ENCODE results near the gene GGCX.

Gene GGCX

DNA sequence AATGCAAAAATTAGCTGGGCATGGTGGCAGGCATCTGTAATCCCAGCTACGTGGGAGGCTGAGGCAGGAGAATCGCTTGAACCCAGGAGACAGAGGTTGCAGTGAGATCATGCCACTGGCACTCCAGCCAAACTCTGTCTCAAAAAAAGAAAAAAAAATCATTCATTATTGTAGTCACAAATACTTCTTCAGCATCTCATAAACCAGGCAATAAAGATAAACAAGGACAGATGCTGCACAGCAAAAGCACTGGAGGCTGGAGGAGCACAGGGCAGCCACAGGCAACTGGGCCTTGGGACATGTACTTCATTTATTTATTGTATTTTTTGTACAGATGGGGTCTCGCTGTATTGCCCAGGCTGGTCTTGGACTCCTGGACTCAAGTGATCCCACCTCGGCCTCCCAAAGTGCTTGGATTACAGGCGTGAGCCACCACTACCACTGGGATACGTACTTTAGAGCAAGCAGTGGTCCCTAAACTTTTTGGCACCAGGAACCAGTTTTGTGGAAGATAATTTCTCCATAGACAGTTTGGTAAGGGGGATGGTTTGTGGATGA, 39.1 kb downstream of the GGCX start:
- TF ChIP-seq, protein P1, sequence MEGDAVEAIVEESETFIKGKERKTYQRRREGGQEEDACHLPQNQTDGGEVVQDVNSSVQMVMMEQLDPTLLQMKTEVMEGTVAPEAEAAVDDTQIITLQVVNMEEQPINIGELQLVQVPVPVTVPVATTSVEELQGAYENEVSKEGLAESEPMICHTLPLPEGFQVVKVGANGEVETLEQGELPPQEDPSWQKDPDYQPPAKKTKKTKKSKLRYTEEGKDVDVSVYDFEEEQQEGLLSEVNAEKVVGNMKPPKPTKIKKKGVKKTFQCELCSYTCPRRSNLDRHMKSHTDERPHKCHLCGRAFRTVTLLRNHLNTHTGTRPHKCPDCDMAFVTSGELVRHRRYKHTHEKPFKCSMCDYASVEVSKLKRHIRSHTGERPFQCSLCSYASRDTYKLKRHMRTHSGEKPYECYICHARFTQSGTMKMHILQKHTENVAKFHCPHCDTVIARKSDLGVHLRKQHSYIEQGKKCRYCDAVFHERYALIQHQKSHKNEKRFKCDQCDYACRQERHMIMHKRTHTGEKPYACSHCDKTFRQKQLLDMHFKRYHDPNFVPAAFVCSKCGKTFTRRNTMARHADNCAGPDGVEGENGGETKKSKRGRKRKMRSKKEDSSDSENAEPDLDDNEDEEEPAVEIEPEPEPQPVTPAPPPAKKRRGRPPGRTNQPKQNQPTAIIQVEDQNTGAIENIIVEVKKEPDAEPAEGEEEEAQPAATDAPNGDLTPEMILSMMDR (IDR thresholded peaks at IDR 0.05; ENCODE audit: borderline replicate concordance, insufficient read depth, low read depth, low read length) = no peak
- H3K4me3 ChIP-seq (ENCODE audit: low read depth, low read length) = no peak overlapping the region

DNA sequence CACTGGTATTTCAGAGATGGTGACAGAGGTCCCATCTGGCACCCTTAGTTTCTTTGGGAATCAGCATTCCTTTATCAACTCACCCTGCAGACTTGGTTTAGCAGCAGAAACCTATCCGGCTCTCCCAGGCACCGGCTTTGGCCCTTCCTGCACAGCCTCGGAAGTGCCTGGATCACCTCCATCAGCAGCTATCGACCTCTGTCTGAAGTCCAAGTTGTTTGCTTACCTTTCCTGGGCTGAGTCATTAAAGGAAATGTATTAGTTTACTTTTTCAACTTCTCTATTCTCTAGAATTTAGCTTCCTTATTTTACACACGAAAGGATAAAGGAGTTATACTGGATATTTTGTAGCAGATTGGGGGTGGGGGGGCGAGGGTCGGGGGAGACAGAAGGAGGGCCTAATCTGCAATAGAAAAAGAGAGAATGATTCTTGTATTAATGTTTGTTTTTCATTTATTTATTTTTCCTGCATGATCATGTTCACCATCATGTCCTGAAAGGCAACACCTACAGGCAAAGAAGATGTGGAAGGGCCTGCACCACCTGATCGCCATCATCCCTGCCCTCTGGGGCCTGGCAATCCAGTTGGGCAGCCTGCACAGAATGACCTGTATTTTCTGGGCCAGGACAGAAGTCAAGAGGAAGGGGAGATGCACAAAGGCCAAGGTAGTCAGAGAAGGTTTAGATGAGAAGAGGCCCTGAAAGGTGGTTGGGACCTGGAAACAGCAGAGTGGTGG, 44.5 kb downstream of the GGCX start:
- TF ChIP-seq, protein P1 (IDR thresholded peaks at IDR 0.05; ENCODE audit: borderline replicate concordance, insufficient read depth, low read depth, low read length) = no peak
- H3K4me3 ChIP-seq (ENCODE audit: low read depth, low read length) = no peak overlapping the region

DNA sequence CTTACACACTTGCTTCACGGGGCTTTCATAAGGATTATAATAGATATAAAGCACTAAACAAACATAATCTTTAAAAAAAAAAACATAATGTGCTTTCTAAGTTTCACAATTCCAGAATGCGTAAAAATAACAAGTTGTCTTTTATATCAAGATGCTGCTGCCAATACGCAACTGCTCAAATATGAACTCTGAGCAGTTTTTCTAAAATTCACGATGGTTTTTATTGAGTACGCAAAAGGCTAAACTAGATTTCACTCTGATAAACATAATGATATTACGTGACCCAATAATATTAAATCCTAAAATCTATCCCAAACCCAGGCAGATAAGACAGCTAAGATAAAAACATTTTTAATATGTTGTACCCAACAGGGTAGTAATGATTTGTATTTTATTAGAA, 47.0 kb downstream of the GGCX start:
- TF ChIP-seq, protein P1 (IDR thresholded peaks at IDR 0.05; ENCODE audit: borderline replicate concordance, insufficient read depth, low read depth, low read length) = no peak
- H3K4me3 ChIP-seq (ENCODE audit: low read depth, low read length) = no peak overlapping the region

DNA sequence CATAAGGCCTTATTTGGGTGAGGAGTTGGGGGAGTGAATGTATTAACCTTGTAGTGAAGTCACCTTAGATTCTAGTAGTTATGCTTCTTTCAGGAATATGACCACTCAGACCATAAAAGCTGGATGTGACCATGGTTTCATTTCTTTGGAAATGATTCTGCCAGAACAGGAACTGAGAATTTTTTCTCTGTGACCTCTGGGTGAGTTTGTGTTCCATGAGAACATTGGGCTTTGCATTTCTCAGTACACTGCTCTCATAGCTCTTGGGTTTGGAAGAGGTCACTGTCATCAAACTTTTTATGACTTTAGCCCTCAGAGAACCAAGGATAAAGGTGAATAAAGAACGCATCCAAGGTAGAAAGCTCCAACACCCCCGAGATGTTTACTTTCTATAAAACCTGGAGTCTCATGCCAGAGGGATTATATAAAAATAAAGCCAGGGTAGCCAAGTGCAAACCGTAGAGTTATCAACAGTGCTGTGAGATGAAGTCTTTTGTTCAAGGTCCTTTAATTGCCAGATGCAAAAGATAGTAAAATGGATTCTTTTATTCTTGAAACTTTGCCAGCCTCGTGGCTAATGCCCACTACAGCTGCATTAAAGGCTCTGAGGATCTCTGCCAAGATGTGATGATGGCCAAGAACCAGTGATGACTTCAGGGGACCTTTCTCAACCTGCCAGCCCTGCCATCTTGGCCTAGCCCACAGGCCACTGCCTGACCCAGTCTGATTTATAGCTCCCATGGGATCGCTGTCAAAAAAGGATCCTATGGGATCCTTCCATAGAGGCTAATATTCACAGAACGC, 50.1 kb downstream of the GGCX start:
- TF ChIP-seq, protein P1 (IDR thresholded peaks at IDR 0.05; ENCODE audit: borderline replicate concordance, insufficient read depth, low read depth, low read length) = no peak
- H3K4me3 ChIP-seq (ENCODE audit: low read depth, low read length) = no peak overlapping the region

DNA sequence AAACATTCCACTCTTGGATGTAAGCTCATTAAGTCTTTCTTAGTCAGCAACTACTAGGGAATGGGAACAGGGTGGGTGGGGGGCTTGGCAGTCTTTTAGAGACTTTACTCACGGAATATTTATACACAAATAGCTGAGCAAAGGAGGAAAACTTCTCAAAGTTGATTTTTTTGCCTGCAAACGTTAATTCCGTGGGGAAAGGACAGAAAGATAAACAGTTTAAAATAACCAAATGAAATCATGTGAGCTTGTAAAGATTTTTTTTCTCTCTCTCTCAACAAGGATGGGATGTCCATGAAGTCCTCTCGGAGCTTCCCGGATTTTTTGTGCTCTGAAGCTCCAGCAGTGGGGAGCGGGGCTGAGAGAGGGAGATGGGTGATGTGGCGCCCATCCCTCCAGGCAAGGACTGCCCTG, 54.5 kb downstream of the GGCX start:
- H3K4me3 ChIP-seq (ENCODE audit: low read depth, low read length) = no peak overlapping the region
- TF ChIP-seq, protein P1 (IDR thresholded peaks at IDR 0.05; ENCODE audit: borderline replicate concordance, insufficient read depth, low read depth, low read length) = no peak

DNA sequence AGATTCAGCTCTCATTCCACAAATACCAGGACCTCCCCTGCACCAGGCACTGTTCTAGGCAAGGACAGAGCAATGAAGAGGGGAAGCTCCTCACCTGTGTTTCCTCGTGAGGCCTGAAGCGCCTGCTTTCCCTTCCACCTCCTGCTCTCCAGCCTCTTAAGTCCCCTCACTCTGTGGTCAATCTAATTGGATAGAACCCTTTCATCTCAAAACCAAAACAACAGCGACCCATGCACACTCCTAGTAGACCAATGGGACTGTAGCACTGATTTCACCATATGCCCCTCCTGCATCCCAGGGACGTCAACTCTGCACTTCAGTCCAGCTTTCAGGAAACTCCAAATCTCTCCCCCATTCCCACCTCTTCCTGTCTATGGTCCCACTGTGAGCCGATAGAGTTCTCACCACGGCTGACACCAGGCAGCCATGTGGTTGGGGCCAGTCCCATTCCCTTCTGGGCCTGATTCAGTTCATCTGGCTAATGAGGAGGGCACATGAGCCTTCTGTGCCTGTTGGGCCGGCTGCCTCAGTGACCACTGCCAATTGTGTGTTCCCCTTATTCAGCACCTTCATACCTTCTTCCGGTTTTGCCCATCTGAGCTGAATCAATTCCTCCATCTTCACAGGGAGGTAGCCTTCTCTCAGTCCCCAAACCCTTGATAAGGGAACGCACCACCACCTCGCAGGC, 55.6 kb downstream of the GGCX start:
- TF ChIP-seq, protein P1 (IDR thresholded peaks at IDR 0.05; ENCODE audit: borderline replicate concordance, insufficient read depth, low read depth, low read length) = no peak
- no peak overlapping the region for H3K4me3 ChIP-seq (ENCODE audit: low read depth, low read length)
